IPS-11a (cell line): Measurements from ENCODE around the gene CPLANE2.
"Not testable (repeated sequence)": the region's sequence is repeated elsewhere in the genome, so short reads cannot be mapped to it uniquely, and the experiment has no call there.

Experiments
- H3K4me3 ChIP-seq: one replicate; pipeline ENCODE4 v1.5.1; 2013; ENCODE audit warnings: low read depth, low read length, control low read depth

Gene CPLANE2

GRCh38 chr1:16236511-16237342 lies at the start of gene CPLANE2:
Gene CPLANE2 (minus strand): TSS chr1:16237183. CDS start chr1:16236742, 441 bp downstream.
- peak within 1 kb of the TSS; percentile 71 for H3K4me3 ChIP-seq

GRCh38 chr1:16286122-16286521 lies 49.1 kb upstream of the CPLANE2 start:
- H3K4me3 ChIP-seq: no peak overlapping the region

GRCh38 chr1:16281765-16282164 lies 44.8 kb upstream of the CPLANE2 start:
- H3K4me3 ChIP-seq: no peak overlapping the region

- H3K4me3 ChIP-seq: no peak overlapping the region
Measured at GRCh38 chr1:16279186-16279585, 42.2 kb upstream of the CPLANE2 start.

GRCh38 chr1:16276302-16277030 lies 39.5 kb upstream of the CPLANE2 start:
- H3K4me3 ChIP-seq: no peak overlapping the region

- no peak overlapping the region for H3K4me3 ChIP-seq
Measured at GRCh38 chr1:16275591-16275990, 38.6 kb upstream of the CPLANE2 start.

GRCh38 chr1:16267690-16268180 lies 30.8 kb upstream of the CPLANE2 start:
- H3K4me3 ChIP-seq: no peak overlapping the region

GRCh38 chr1:16266411-16267118 lies 29.6 kb upstream of the CPLANE2 start:
- no peak overlapping the region for H3K4me3 ChIP-seq

GRCh38 chr1:16262067-16262466 lies 25.1 kb upstream of the CPLANE2 start:
- no peak overlapping the region for H3K4me3 ChIP-seq

GRCh38 chr1:16260814-16261213 lies 23.8 kb upstream of the CPLANE2 start:
- no peak overlapping the region for H3K4me3 ChIP-seq

GRCh38 chr1:16258591-16259135 lies 21.7 kb upstream of the CPLANE2 start:
- no peak overlapping the region for H3K4me3 ChIP-seq

GRCh38 chr1:16257968-16258367 lies 21.0 kb upstream of the CPLANE2 start:
- H3K4me3 ChIP-seq: no peak overlapping the region

GRCh38 chr1:16257556-16257955 lies 20.6 kb upstream of the CPLANE2 start:
- not testable (repeated sequence) for H3K4me3 ChIP-seq

- no peak overlapping the region for H3K4me3 ChIP-seq
Measured at GRCh38 chr1:16256478-16256877, 19.5 kb upstream of the CPLANE2 start.

GRCh38 chr1:16254263-16254928 lies 17.4 kb upstream of the CPLANE2 start:
- no peak overlapping the region for H3K4me3 ChIP-seq

GRCh38 chr1:16253332-16253922 lies 16.4 kb upstream of the CPLANE2 start:
- no peak overlapping the region for H3K4me3 ChIP-seq

GRCh38 chr1:16252912-16253311 lies 15.9 kb upstream of the CPLANE2 start:
- H3K4me3 ChIP-seq: no peak overlapping the region

GRCh38 chr1:16251381-16251780 lies 14.4 kb upstream of the CPLANE2 start:
- no peak overlapping the region for H3K4me3 ChIP-seq

GRCh38 chr1:16250524-16251251 lies 13.7 kb upstream of the CPLANE2 start:
- H3K4me3 ChIP-seq: no peak overlapping the region
